ENCODE data around the gene CDH11.

Gene CDH11

GRCh38 chr16:65095906-65096305 is 26.0 kb downstream of the CDH11 start:
- no peaks in the 10 kb centered on the region for H3K9me3 ChIP-seq
- H3K27ac ChIP-seq = no peak overlapping the region
- TF ChIP-seq, protein P1, sequence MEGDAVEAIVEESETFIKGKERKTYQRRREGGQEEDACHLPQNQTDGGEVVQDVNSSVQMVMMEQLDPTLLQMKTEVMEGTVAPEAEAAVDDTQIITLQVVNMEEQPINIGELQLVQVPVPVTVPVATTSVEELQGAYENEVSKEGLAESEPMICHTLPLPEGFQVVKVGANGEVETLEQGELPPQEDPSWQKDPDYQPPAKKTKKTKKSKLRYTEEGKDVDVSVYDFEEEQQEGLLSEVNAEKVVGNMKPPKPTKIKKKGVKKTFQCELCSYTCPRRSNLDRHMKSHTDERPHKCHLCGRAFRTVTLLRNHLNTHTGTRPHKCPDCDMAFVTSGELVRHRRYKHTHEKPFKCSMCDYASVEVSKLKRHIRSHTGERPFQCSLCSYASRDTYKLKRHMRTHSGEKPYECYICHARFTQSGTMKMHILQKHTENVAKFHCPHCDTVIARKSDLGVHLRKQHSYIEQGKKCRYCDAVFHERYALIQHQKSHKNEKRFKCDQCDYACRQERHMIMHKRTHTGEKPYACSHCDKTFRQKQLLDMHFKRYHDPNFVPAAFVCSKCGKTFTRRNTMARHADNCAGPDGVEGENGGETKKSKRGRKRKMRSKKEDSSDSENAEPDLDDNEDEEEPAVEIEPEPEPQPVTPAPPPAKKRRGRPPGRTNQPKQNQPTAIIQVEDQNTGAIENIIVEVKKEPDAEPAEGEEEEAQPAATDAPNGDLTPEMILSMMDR (IDR thresholded peaks at IDR 0.05) = no peak
- H3K36me3 ChIP-seq = no peaks in the 10 kb centered on the region
- H3K27me3 ChIP-seq = no peaks in the 10 kb centered on the region
- no peaks in the 10 kb centered on the region for H3K4me1 ChIP-seq (ENCODE audit: control insufficient read depth in 1 of 2, insufficient read depth in 1 of 2, low read depth in 1 of 2, low read length in 1 of 2)
- no peak overlapping the region for H3K4me3 ChIP-seq (ENCODE audit: low read depth in 1 of 2, low read length in 1 of 2)

- Histone ChIP-seq H3K4me3 (ENCODE audit: low read depth in 1 of 2, low read length in 1 of 2) (no peak overlapping the region), H3K27ac (no peak overlapping the region), H3K27me3 (no peaks in the 10 kb centered on the region), H3K9me3 (no peaks in the 10 kb centered on the region), H3K4me1 (ENCODE audit: control insufficient read depth in 1 of 2, insufficient read depth in 1 of 2, low read depth in 1 of 2, low read length in 1 of 2) (no peaks in the 10 kb centered on the region), H3K36me3 (no peaks in the 10 kb centered on the region)
- TF ChIP-seq, protein P1 (IDR thresholded peaks at IDR 0.05) = no peak
Observed at GRCh38 chr16:65095090-65095728, 26.7 kb downstream of the CDH11 start.

DNA sequence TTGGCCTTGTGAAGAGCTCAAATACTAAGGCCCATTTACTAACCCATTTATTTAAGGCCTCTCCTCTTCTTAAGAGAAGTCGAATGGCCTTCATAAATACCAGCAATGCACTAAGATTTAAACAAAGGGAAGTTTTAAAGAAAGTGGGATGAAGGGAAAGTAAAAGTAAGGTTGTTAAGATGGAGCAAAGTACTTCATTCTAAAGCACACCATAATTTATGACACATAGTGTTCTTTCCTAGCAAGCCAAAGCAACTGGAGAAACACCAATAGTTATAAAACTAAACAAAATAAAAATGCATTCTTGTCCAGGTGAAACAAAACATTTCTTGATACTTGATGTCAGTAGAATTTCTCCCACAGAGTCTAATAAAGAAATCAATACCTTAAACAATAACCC is 27.9 kb downstream of the CDH11 start:
- H3K36me3 ChIP-seq = no peaks in the 10 kb centered on the region
- no peaks in the 10 kb centered on the region for H3K4me1 ChIP-seq (ENCODE audit: control insufficient read depth in 1 of 2, insufficient read depth in 1 of 2, low read depth in 1 of 2, low read length in 1 of 2)
- no peak overlapping the region for H3K4me3 ChIP-seq (ENCODE audit: low read depth in 1 of 2, low read length in 1 of 2)
- no peaks in the 10 kb centered on the region for H3K9me3 ChIP-seq
- no peak overlapping the region for H3K27ac ChIP-seq
- no peaks in the 10 kb centered on the region for H3K27me3 ChIP-seq
- TF ChIP-seq, protein P1 (IDR thresholded peaks at IDR 0.05) = no peak

DNA sequence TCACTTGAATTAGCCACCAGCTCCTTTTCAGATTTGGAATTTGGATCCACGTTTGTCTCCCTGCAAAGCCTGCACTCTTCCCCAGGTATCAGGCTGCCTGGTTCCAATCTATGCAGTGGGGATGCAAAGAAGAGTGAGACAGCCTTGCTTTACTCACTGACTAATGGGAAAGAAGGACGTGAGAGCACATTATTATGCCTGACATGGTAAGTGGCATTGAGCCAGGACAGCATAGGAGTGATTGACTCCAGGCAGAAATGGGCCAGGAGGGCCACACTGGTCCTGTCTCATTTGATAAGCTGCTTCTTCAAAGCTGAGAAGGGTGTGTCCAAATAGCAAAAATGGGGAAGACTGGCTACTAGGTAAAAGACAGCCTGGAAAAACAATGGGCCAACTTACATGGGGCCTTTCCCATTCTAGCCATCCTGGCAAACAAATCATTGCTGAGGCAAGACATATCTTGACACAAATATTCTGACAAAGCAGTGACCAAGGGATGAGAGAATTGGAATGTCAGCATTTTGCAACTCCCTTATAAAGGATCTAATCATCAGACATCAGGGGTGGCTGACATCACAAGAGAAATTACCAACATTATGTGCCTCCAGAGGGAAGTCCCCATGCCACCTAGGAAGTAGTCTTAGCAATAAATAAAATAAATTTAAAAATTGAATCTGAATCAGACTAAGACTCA is 38.6 kb downstream of the CDH11 start:
- TF ChIP-seq, protein P1 (IDR thresholded peaks at IDR 0.05) = no peak
- H3K27me3 ChIP-seq = no peaks in the 10 kb centered on the region
- H3K9me3 ChIP-seq = no peaks in the 10 kb centered on the region
- no peak overlapping the region for H3K27ac ChIP-seq
- H3K36me3 ChIP-seq = no peaks in the 10 kb centered on the region
- H3K4me1 ChIP-seq (ENCODE audit: control insufficient read depth in 1 of 2, insufficient read depth in 1 of 2, low read depth in 1 of 2, low read length in 1 of 2) = no peaks in the 10 kb centered on the region
- no peak overlapping the region for H3K4me3 ChIP-seq (ENCODE audit: low read depth in 1 of 2, low read length in 1 of 2)

GRCh38 chr16:65079549-65079948 is 42.3 kb downstream of the CDH11 start:
- H3K27me3 ChIP-seq = no peaks in the 10 kb centered on the region
- H3K4me1 ChIP-seq (ENCODE audit: control insufficient read depth in 1 of 2, insufficient read depth in 1 of 2, low read depth in 1 of 2, low read length in 1 of 2) = no peaks in the 10 kb centered on the region
- TF ChIP-seq, protein P1 (IDR thresholded peaks at IDR 0.05) = no peak

More at GRCh38 chr16:65079549-65079948, 42.3 kb downstream of the CDH11 start:
- Histone ChIP-seq H3K9me3 (no peaks in the 10 kb centered on the region), H3K27ac (no peak overlapping the region), H3K4me3 (ENCODE audit: low read depth in 1 of 2, low read length in 1 of 2) (no peak overlapping the region), H3K36me3 (no peaks in the 10 kb centered on the region)

Data from neutrophil (primary cell).